Thoracic aorta (tissue), 2 donors: ENCODE data around the gene TMEM255B. TPM values are rescaled to one million over a fixed set of nuclear protein-coding genes. Genes with fewer than 3 reads are reported as not detected.

Experiments
- ATAC-seq: fragments of 150-250 bp; one replicate; pipeline ENCODE4 v1.8.0; 2017; ENCODE audit warnings: low read depth; ENCODE audit not compliant: insufficient number of reproducible peaks, low FRiP score
- DNase-seq: peaks from one replicate; pipeline ENCODE4 v3.0.0-alpha.2; 2020; ENCODE audit warnings: low spot score
- H3K27ac ChIP-seq, 2 donors: fragments of 200-600 bp; sonication (generic); 1 replicate in 1 of 2; 2 replicates in 1 of 2; pipeline ENCODE4 v1.5.1; 2016; ENCODE audit warnings: mild to moderate bottlenecking in 2 of 2, moderate library complexity in 2 of 2
- H3K27me3 ChIP-seq: fragments of 200-600 bp; sonication (generic); replicated peaks from 2 replicates; pipeline ENCODE4 v1.6.0; 2016; ENCODE audit warnings: mild to moderate bottlenecking; ENCODE audit not compliant: insufficient read depth
- H3K36me3 ChIP-seq: fragments of 200-600 bp; sonication (generic); one replicate; pipeline ENCODE4 v1.5.1; 2016
- H3K4me1 ChIP-seq, 2 donors: fragments of 200-600 bp; sonication (generic); 1 replicate in 1 of 2; 2 replicates in 1 of 2; pipeline versions ENCODE4 v1.5.1 to v1.6.0; 2016; ENCODE audit warnings: low read depth in 2 of 2, mild to moderate bottlenecking in 1 of 2; ENCODE audit not compliant: control insufficient read depth in 1 of 2
- H3K4me3 ChIP-seq: fragments of 200-600 bp; sonication (generic); 2 replicates; pipeline ENCODE4 v1.5.1; 2016; ENCODE audit warnings: mild to moderate bottlenecking
- H3K9me3 ChIP-seq: fragments of 200-600 bp; sonication (generic); 2 replicates; pipeline ENCODE4 v1.5.1; 2016
- total RNA-seq, 2 donors: library from RNA; depleted of rRNA; stranded (reverse); fragments of >200 nt; gene quantifications; one replicate each; pipeline versions ENCODE4 v1.1.0 to v1.2.3, GENCODE V29; 2016
- TF ChIP-seq, protein P1 (sequence below): fragments of 200-600 bp; sonication (generic); IDR thresholded peaks from one replicate; pipeline ENCODE4 v1.5.1; 2019; ENCODE audit warnings: antibody characterized with exemption

The TMEM255B gene
- total RNA-seq, 2 donors from 2014 or later, result 11.2 to 14.9 TPM

GRCh38 chr13:113848431-113849260 lies 89.6 kb downstream of the TMEM255B start:
- no peak for ATAC-seq
- no peak for DNase-seq

GRCh38 chr13:113849546-113849945 lies 90.5 kb downstream of the TMEM255B start:
- no peak for DNase-seq
- H3K27me3 ChIP-seq, result no peaks in the 10 kb centered on the region
- ATAC-seq, result no peak
- TF ChIP-seq, protein P1, sequence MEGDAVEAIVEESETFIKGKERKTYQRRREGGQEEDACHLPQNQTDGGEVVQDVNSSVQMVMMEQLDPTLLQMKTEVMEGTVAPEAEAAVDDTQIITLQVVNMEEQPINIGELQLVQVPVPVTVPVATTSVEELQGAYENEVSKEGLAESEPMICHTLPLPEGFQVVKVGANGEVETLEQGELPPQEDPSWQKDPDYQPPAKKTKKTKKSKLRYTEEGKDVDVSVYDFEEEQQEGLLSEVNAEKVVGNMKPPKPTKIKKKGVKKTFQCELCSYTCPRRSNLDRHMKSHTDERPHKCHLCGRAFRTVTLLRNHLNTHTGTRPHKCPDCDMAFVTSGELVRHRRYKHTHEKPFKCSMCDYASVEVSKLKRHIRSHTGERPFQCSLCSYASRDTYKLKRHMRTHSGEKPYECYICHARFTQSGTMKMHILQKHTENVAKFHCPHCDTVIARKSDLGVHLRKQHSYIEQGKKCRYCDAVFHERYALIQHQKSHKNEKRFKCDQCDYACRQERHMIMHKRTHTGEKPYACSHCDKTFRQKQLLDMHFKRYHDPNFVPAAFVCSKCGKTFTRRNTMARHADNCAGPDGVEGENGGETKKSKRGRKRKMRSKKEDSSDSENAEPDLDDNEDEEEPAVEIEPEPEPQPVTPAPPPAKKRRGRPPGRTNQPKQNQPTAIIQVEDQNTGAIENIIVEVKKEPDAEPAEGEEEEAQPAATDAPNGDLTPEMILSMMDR, result no peak
- peaks cover 34 to 59% of the 10 kb centered on the region in 2 donors for H3K4me1 ChIP-seq
- no peak overlapping the region for H3K4me3 ChIP-seq
- H3K36me3 ChIP-seq, result peaks cover 13% of the 10 kb centered on the region
- no peaks in the 10 kb centered on the region for H3K9me3 ChIP-seq
- H3K27ac ChIP-seq, result no peak overlapping the region

More at GRCh38 chr13:113848431-113849260, 89.6 kb downstream of the TMEM255B start:
- Histone ChIP-seq H3K36me3 (peaks cover 20% of the 10 kb centered on the region), H3K9me3 (no peaks in the 10 kb centered on the region), H3K4me1 (peaks cover 25 to 50% of the 10 kb centered on the region in 2 donors), H3K27ac (no peak overlapping the region), H3K27me3 (no peaks in the 10 kb centered on the region), H3K4me3 (no peak overlapping the region)
- TF ChIP-seq, protein P1, result no peak

- H3K27me3 ChIP-seq, result no peaks in the 10 kb centered on the region
- H3K9me3 ChIP-seq, result no peaks in the 10 kb centered on the region
- H3K4me3 ChIP-seq, result no peak overlapping the region
- TF ChIP-seq, protein P1, result no peak
- H3K36me3 ChIP-seq, result peaks cover 7% of the 10 kb centered on the region
- H3K27ac ChIP-seq, result peak overlapping the region in 1 of 2 donors; percentile 12
- DNase-seq (no peak), ATAC-seq (no peak)
- H3K4me1 ChIP-seq, result peaks cover 33 to 61% of the 10 kb centered on the region in 2 donors
These were observed 91.1 kb downstream of the TMEM255B start for GRCh38 chr13:113849981-113850721.

- Histone ChIP-seq H3K36me3 (peaks cover 6% of the 10 kb centered on the region), H3K4me3 (no peak overlapping the region), H3K27ac (no peak overlapping the region), H3K27me3 (no peaks in the 10 kb centered on the region), H3K4me1 (peaks cover 28 to 61% of the 10 kb centered on the region in 2 donors), H3K9me3 (no peaks in the 10 kb centered on the region)
- ATAC-seq, result no peak
- no peak for DNase-seq
- TF ChIP-seq, protein P1, result no peak
These were observed 91.9 kb downstream of the TMEM255B start for GRCh38 chr13:113850722-113851479.

- Histone ChIP-seq H3K4me3 (no peak overlapping the region), H3K27ac (no peak overlapping the region), H3K9me3 (no peaks in the 10 kb centered on the region), H3K4me1 (peaks cover 28 to 64% of the 10 kb centered on the region in 2 donors), H3K36me3 (peaks cover 6% of the 10 kb centered on the region), H3K27me3 (no peaks in the 10 kb centered on the region)
- DNase-seq (no peak), ATAC-seq (no peak)
- TF ChIP-seq, protein P1, result no peak
These were observed 92.4 kb downstream of the TMEM255B start for GRCh38 chr13:113851480-113851803.
